ENCODE data around the gene CASQ2. TPM values are rescaled to one million over a fixed set of nuclear protein-coding genes. Genes with fewer than 3 reads are reported as not detected.

CASQ2 gene
- polyA plus RNA-seq, 3 donors = not detected

DNA sequence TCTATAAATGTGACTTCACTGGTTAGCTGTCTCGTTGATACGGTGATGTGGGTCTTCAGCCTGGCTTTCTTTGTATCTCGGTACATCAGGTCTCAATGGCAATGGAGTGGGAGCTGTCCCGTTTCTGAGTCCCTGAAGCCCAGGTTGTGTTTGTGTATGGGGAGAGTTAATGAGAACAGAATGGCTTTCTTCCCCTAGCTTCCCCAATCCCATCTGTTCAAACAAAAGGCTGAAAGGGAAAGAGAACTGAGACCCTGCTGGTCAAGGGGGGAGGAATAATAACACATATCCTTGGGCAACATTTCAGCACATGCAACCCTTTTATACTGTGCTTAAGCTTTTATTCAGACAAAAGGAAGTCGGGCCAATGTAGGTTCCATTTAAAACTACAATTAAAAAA, 28.4 kb upstream of the CASQ2 start:
- Histone ChIP-seq H3K79me2 (ENCODE audit: insufficient read depth, low read length) (no peaks in the 10 kb centered on the region), H3K4me1 (ENCODE audit: control insufficient read depth in 1 of 2, insufficient read depth in 2 of 2, low read length in 2 of 2) (no peaks in the 10 kb centered on the region), H3K36me3 (replicated peaks in 1 of 2; ENCODE audit: control insufficient read depth in 1 of 2, insufficient read depth in 2 of 2, low read length in 2 of 2) (no peaks in the 10 kb centered on the region), H3K9ac (ENCODE audit: insufficient read depth, low read length, poor library complexity, severe bottlenecking) (no peak overlapping the region), H3K27me3 (ENCODE audit: control insufficient read depth in 2 of 2, insufficient read depth in 2 of 2, low read length in 2 of 2) (no peaks in the 10 kb centered on the region), H3K27ac (ENCODE audit: low read depth in 1 of 2, low read length in 2 of 2) (no peak overlapping the region), H3K9me3 (replicated peaks in 1 of 2; ENCODE audit: control insufficient read depth in 1 of 2, insufficient read depth in 1 of 2, low read length in 2 of 2) (no peaks in the 10 kb centered on the region), H4K20me1 (ENCODE audit: insufficient read depth, low read length) (no peaks in the 10 kb centered on the region), H2AFZ (ENCODE audit: insufficient read depth, low read depth, low read length, poor library complexity, severe bottlenecking) (no peak overlapping the region), H3K4me3 (replicated peaks in 1 of 3; ENCODE audit: low read depth in 2 of 3, low read length in 3 of 3) (no peak overlapping the region), H3K4me2 (replicated peaks; ENCODE audit: extremely low read depth, low read length, poor library complexity, severe bottlenecking) (no peak overlapping the region)
- TF ChIP-seq, protein P1, sequence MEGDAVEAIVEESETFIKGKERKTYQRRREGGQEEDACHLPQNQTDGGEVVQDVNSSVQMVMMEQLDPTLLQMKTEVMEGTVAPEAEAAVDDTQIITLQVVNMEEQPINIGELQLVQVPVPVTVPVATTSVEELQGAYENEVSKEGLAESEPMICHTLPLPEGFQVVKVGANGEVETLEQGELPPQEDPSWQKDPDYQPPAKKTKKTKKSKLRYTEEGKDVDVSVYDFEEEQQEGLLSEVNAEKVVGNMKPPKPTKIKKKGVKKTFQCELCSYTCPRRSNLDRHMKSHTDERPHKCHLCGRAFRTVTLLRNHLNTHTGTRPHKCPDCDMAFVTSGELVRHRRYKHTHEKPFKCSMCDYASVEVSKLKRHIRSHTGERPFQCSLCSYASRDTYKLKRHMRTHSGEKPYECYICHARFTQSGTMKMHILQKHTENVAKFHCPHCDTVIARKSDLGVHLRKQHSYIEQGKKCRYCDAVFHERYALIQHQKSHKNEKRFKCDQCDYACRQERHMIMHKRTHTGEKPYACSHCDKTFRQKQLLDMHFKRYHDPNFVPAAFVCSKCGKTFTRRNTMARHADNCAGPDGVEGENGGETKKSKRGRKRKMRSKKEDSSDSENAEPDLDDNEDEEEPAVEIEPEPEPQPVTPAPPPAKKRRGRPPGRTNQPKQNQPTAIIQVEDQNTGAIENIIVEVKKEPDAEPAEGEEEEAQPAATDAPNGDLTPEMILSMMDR (IDR thresholded peaks at IDR 0.05) = no peak
- Mint-ChIP-seq H3K9me3 (peaks cover 0 to 2% (median 0%) of the 10 kb centered on the region in 7 donors), H3K4me1 (no peaks in the 10 kb centered on the region), H3K27me3 (ENCODE audit: low read depth in 3 of 3) (peaks cover 4 to 12% (median 10%) of the 10 kb centered on the region in 3 donors), H3K4me3 (no peak overlapping the region), H3K27ac (peak overlapping the region in 1 of 7 donors; percentile 57), H3K36me3 (no peaks in the 10 kb centered on the region)
- intact Hi-C loops (cut with micrococcal nuclease) = no loop called here
- no CpG with 5 or more reads among the region's 5 CpGs for WGBS (ENCODE audit: insufficient coverage)
- no peak for DNase-seq

DNA sequence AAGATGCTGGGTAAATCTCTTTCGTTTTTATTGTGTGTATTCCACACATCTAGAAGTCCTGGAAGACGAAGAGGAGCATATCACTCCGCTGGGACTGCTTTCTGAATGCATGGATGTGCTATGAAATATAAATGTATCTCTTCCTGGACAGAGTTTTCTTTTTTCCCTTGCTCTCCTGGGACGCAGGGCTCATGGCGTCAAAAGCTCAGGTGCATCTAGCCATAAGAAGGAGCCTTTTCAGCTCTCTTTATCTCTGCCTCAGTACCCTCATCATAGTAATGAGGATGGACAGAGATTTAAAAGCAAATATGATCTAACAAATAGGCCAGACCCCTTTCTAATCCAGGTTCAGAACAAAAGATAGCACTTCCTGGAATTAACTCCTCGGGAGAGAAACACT, 27.5 kb upstream of the CASQ2 start:
- H3K79me2 ChIP-seq (ENCODE audit: insufficient read depth, low read length) = no peaks in the 10 kb centered on the region
- H3K4me2 ChIP-seq (replicated peaks; ENCODE audit: extremely low read depth, low read length, poor library complexity, severe bottlenecking) = no peak overlapping the region
- H3K27ac ChIP-seq (ENCODE audit: low read depth in 1 of 2, low read length in 2 of 2) = no peak overlapping the region
- H3K27me3 Mint-ChIP-seq (ENCODE audit: low read depth in 3 of 3) = peaks cover 4 to 12% (median 10%) of the 10 kb centered on the region in 3 donors
- H3K4me1 ChIP-seq (ENCODE audit: control insufficient read depth in 1 of 2, insufficient read depth in 2 of 2, low read length in 2 of 2) = no peaks in the 10 kb centered on the region
- H3K4me3 Mint-ChIP-seq = no peak overlapping the region
- no peak overlapping the region for H3K4me3 ChIP-seq (replicated peaks in 1 of 3; ENCODE audit: low read depth in 2 of 3, low read length in 3 of 3)
- TF ChIP-seq, protein P1 (IDR thresholded peaks at IDR 0.05) = no peak
- no peaks in the 10 kb centered on the region for H4K20me1 ChIP-seq (ENCODE audit: insufficient read depth, low read length)
- no peak for DNase-seq
- no peaks in the 10 kb centered on the region for H3K27me3 ChIP-seq (ENCODE audit: control insufficient read depth in 2 of 2, insufficient read depth in 2 of 2, low read length in 2 of 2)
- no peak overlapping the region for H3K9ac ChIP-seq (ENCODE audit: insufficient read depth, low read length, poor library complexity, severe bottlenecking)
- intact Hi-C loops (cut with micrococcal nuclease) = no loop called here
- peaks cover 0 to 2% (median 0%) of the 10 kb centered on the region in 7 donors for H3K9me3 Mint-ChIP-seq
- H3K36me3 Mint-ChIP-seq = no peaks in the 10 kb centered on the region
- no peak overlapping the region for H2AFZ ChIP-seq (ENCODE audit: insufficient read depth, low read depth, low read length, poor library complexity, severe bottlenecking)
- WGBS (ENCODE audit: insufficient coverage) = no CpG with 5 or more reads among the region's 6 CpGs
- H3K4me1 Mint-ChIP-seq = no peaks in the 10 kb centered on the region
- no peaks in the 10 kb centered on the region for H3K9me3 ChIP-seq (replicated peaks in 1 of 2; ENCODE audit: control insufficient read depth in 1 of 2, insufficient read depth in 1 of 2, low read length in 2 of 2)
- no peaks in the 10 kb centered on the region for H3K36me3 ChIP-seq (replicated peaks in 1 of 2; ENCODE audit: control insufficient read depth in 1 of 2, insufficient read depth in 2 of 2, low read length in 2 of 2)
- no peak overlapping the region for H3K27ac Mint-ChIP-seq
